ENCODE data around the gene TBX18.

TBX18 gene

DNA sequence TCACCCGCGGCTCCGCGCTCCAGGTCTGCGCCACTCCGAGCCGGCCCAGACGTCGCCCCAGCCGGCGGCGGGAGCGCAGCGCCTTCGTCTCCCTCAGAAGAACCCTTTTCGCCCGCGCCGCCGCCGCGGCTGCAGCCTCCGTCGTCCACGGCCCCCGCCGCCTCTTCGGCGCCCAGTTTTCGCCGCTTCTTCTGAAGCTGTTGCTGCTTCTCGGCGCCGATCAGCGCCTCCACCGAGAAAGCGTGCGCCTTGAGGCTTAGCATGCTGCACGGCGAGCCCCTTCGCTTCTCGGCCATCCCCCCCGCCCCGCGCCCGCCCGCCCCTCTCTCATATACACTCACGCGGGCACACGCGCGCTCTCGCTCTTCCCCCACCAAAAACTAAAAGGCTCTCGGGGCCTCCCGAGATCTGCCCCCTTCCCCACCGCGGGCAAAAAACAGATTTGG, 489 bp downstream of the TBX18 start:
- H3K4me1 ChIP-seq (ENCODE audit: control insufficient read depth in 1 of 2, insufficient read depth in 2 of 2, low read length in 2 of 2): peaks cover 0 to 17% of the 10 kb centered on the region in 2 donors
- H3K27me3 ChIP-seq (ENCODE audit: low read depth, low read length): peaks cover 53% of the 10 kb centered on the region
- no peaks in the 10 kb centered on the region for H3K9me3 ChIP-seq (ENCODE audit: control insufficient read depth in 1 of 2, low read length in 2 of 2)
- H3K4me3 ChIP-seq (ENCODE audit: low read depth in 1 of 2, low read length in 2 of 2): peak overlapping the region; percentile 49 to 54
- H3K36me3 ChIP-seq (ENCODE audit: control insufficient read depth in 1 of 2, insufficient read depth in 2 of 2, low read length in 2 of 2): no peaks in the 10 kb centered on the region
- H3K27ac ChIP-seq (ENCODE audit: low read length): no peak overlapping the region

GRCh38 chr6:84763003-84763885, 1.2 kb downstream of the TBX18 start:
- peaks cover 46% of the 10 kb centered on the region for H3K27me3 ChIP-seq (ENCODE audit: low read depth, low read length)
- peak overlapping the region; percentile 37 to 54 for H3K4me3 ChIP-seq (ENCODE audit: low read depth in 1 of 2, low read length in 2 of 2)

DNA sequence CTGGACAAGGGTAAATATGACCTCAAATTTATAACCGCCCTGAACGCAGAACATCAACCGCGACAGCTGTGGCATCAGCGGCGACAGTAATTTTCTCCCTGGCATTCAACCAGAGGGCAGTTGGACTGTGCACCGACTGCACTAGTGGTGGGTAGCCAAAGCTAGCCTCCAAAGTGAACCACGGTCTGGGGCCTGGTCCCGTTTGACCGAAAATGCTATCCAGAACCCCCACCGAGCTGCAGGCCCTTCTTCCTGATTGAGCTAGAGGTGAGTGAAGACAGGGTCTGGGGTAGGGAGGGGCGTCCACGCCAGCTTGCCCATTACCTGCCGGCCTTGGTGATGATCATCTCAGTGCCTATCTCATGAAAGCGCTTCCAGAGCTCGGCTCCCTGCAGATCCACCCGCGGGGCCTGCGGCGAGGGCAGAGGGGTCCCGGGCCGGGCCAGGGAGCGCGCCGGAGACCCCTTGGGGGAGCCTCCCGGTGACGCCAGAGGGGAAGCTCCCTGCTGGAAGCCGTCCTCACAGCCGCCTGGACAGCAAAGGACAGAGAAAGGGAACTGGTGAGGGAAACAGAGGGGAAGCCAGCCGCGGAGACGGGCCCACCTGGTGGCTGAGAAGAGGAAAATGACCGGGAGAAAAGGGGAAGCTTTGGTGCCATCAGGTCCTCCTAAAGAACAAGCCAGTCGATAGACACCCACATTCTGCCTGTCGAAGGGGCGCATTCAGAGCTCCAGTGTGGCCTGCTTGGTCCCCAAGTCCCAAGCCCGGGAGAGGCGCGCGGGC, 2.0 kb downstream of the TBX18 start:
- Histone ChIP-seq H3K4me1 (ENCODE audit: control insufficient read depth in 1 of 2, insufficient read depth in 2 of 2, low read length in 2 of 2) (peaks cover 0 to 17% of the 10 kb centered on the region in 2 donors), H3K27ac (ENCODE audit: low read length) (no peak overlapping the region), H3K36me3 (ENCODE audit: control insufficient read depth in 1 of 2, insufficient read depth in 2 of 2, low read length in 2 of 2) (no peaks in the 10 kb centered on the region), H3K27me3 (ENCODE audit: low read depth, low read length) (peaks cover 40% of the 10 kb centered on the region), H3K4me3 (ENCODE audit: low read depth in 1 of 2, low read length in 2 of 2) (peak overlapping the region in 1 of 2 donors; percentile 54), H3K9me3 (ENCODE audit: control insufficient read depth in 1 of 2, low read length in 2 of 2) (no peaks in the 10 kb centered on the region)

More at GRCh38 chr6:84763003-84763885, 1.2 kb downstream of the TBX18 start:
- Histone ChIP-seq H3K36me3 (ENCODE audit: control insufficient read depth in 1 of 2, insufficient read depth in 2 of 2, low read length in 2 of 2) (no peaks in the 10 kb centered on the region), H3K4me1 (ENCODE audit: control insufficient read depth in 1 of 2, insufficient read depth in 2 of 2, low read length in 2 of 2) (peaks cover 0 to 17% of the 10 kb centered on the region in 2 donors), H3K27ac (ENCODE audit: low read length) (no peak overlapping the region), H3K9me3 (ENCODE audit: control insufficient read depth in 1 of 2, low read length in 2 of 2) (no peaks in the 10 kb centered on the region)

DNA sequence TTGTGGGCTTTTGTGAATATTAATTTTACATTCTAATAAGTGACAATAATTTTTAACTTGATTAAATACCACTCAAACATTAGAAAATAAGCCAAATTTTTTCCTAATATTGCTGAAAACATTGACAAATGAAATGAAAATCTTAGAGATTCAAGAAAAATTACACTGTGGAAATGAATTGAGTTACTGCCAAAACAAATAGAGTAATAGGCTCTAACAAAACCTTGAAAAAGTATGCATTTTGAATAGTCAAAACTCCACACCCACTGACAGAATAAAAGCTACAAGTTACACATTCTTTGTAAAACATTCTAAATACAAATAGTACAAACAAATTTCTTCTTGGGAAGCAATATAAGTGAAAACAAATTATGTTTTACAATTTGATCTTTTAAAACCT, 5.9 kb downstream of the TBX18 start:
- no peaks in the 10 kb centered on the region for H3K36me3 ChIP-seq (ENCODE audit: control insufficient read depth in 1 of 2, insufficient read depth in 2 of 2, low read length in 2 of 2)
- no peak overlapping the region for H3K4me3 ChIP-seq (ENCODE audit: low read depth in 1 of 2, low read length in 2 of 2)
- H3K4me1 ChIP-seq (ENCODE audit: control insufficient read depth in 1 of 2, insufficient read depth in 2 of 2, low read length in 2 of 2): peaks cover 0 to 2% of the 10 kb centered on the region in 2 donors
- peaks cover 14% of the 10 kb centered on the region for H3K27me3 ChIP-seq (ENCODE audit: low read depth, low read length)
- no peak overlapping the region for H3K27ac ChIP-seq (ENCODE audit: low read length)
- no peaks in the 10 kb centered on the region for H3K9me3 ChIP-seq (ENCODE audit: control insufficient read depth in 1 of 2, low read length in 2 of 2)

GRCh38 chr6:84756877-84757276, 7.5 kb downstream of the TBX18 start:
- no peak overlapping the region for H3K27ac ChIP-seq (ENCODE audit: low read length)

DNA sequence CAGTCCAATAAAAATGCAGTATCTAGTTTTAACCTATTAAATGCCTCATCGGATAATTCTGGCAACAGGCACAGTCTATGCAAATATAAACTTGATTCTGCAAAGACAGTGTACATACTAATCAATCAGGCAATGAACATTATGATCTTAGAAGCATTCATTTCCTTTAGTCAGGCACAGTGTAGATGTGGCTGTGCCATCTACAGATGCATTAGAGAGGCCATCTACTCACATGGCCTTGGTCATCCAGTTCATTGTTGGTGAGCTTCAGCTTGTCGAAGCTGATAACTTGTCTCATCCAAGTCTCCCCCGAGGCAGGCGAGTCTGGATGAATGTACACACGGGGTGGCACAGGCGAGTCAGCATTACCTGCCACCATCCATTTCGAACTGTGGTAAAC, 7.9 kb downstream of the TBX18 start:
- Histone ChIP-seq H3K36me3 (ENCODE audit: control insufficient read depth in 1 of 2, insufficient read depth in 2 of 2, low read length in 2 of 2) (no peaks in the 10 kb centered on the region), H3K9me3 (ENCODE audit: control insufficient read depth in 1 of 2, low read length in 2 of 2) (no peaks in the 10 kb centered on the region), H3K4me3 (ENCODE audit: low read depth in 1 of 2, low read length in 2 of 2) (no peak overlapping the region), H3K27ac (ENCODE audit: low read length) (no peak overlapping the region), H3K27me3 (ENCODE audit: low read depth, low read length) (no peaks in the 10 kb centered on the region), H3K4me1 (ENCODE audit: control insufficient read depth in 1 of 2, insufficient read depth in 2 of 2, low read length in 2 of 2) (no peaks in the 10 kb centered on the region)

More at GRCh38 chr6:84756877-84757276, 7.5 kb downstream of the TBX18 start:
- Histone ChIP-seq H3K4me1 (ENCODE audit: control insufficient read depth in 1 of 2, insufficient read depth in 2 of 2, low read length in 2 of 2) (no peaks in the 10 kb centered on the region), H3K4me3 (ENCODE audit: low read depth in 1 of 2, low read length in 2 of 2) (no peak overlapping the region), H3K27me3 (ENCODE audit: low read depth, low read length) (no peaks in the 10 kb centered on the region), H3K9me3 (ENCODE audit: control insufficient read depth in 1 of 2, low read length in 2 of 2) (no peaks in the 10 kb centered on the region), H3K36me3 (ENCODE audit: control insufficient read depth in 1 of 2, insufficient read depth in 2 of 2, low read length in 2 of 2) (no peaks in the 10 kb centered on the region)

DNA sequence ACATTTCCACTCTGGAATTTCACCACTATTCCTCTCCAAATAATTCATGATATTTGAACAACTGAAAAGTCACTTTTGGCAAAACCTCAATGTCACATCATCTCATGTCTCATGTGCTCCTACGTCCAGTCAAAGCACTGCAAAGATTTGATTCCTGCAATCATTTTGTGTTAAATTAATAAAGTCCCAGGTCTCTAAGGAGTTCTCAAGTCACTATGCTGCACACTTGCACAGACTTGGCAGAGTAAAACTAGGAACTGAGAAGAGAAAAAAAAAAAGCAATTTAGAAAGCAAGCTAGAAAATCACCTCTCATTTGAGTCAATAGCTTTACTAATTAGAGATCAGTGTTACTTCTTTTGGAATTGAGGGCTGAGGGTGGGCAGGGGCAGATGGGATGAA, 11.2 kb downstream of the TBX18 start:
- Histone ChIP-seq H3K4me1 (ENCODE audit: control insufficient read depth in 1 of 2, insufficient read depth in 2 of 2, low read length in 2 of 2) (no peaks in the 10 kb centered on the region), H3K27me3 (ENCODE audit: low read depth, low read length) (no peaks in the 10 kb centered on the region), H3K36me3 (ENCODE audit: control insufficient read depth in 1 of 2, insufficient read depth in 2 of 2, low read length in 2 of 2) (no peaks in the 10 kb centered on the region), H3K4me3 (ENCODE audit: low read depth in 1 of 2, low read length in 2 of 2) (no peak overlapping the region), H3K27ac (ENCODE audit: low read length) (no peak overlapping the region), H3K9me3 (ENCODE audit: control insufficient read depth in 1 of 2, low read length in 2 of 2) (no peaks in the 10 kb centered on the region)

DNA sequence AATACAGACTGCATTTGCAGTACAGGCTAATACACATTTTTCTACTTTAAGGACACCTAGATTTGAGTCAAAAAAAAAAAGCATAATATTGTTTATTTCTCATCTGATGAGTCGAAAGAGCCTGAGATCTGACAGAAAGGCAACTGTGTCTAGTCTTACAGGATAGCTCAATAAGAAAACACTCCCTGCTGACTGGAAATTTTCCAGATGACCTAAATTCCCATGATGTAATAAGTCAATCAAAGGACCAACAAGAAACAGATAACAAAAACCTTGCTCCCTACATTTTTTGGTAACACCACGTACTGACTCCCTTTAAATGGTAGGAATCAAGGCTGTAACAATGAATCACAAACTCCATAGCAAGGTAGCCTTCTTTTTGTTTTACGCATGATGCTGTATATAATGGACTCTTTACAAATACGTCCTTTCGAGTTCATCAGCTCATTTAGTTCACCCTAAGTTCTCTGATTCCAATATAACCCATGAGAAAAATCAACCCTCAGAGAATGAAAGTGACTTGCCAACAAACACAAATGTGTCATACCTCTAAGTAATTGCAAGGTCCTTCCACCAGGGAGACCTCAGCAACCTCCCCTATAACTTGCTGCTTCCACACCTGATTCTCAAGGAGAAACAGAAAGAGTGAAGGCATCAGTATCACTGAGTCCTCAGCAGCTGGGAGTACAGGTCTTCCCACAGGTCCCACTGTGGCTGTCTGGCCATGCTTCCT, 12.1 kb downstream of the TBX18 start:
- no peaks in the 10 kb centered on the region for H3K27me3 ChIP-seq (ENCODE audit: low read depth, low read length)
- H3K27ac ChIP-seq (ENCODE audit: low read length): no peak overlapping the region
- no peaks in the 10 kb centered on the region for H3K36me3 ChIP-seq (ENCODE audit: control insufficient read depth in 1 of 2, insufficient read depth in 2 of 2, low read length in 2 of 2)
- H3K4me3 ChIP-seq (ENCODE audit: low read depth in 1 of 2, low read length in 2 of 2): no peak overlapping the region
- no peaks in the 10 kb centered on the region for H3K9me3 ChIP-seq (ENCODE audit: control insufficient read depth in 1 of 2, low read length in 2 of 2)
- no peaks in the 10 kb centered on the region for H3K4me1 ChIP-seq (ENCODE audit: control insufficient read depth in 1 of 2, insufficient read depth in 2 of 2, low read length in 2 of 2)

- no peak overlapping the region for H3K27ac ChIP-seq (ENCODE audit: low read length)
- no peak overlapping the region for H3K4me3 ChIP-seq (ENCODE audit: low read depth in 1 of 2, low read length in 2 of 2)
- no peaks in the 10 kb centered on the region for H3K36me3 ChIP-seq (ENCODE audit: control insufficient read depth in 1 of 2, insufficient read depth in 2 of 2, low read length in 2 of 2)
- no peaks in the 10 kb centered on the region for H3K9me3 ChIP-seq (ENCODE audit: control insufficient read depth in 1 of 2, low read length in 2 of 2)
- H3K27me3 ChIP-seq (ENCODE audit: low read depth, low read length): no peaks in the 10 kb centered on the region
- H3K4me1 ChIP-seq (ENCODE audit: control insufficient read depth in 1 of 2, insufficient read depth in 2 of 2, low read length in 2 of 2): no peaks in the 10 kb centered on the region
Measured at GRCh38 chr6:84749181-84749580, 15.2 kb downstream of the TBX18 start.

GRCh38 chr6:84748376-84748775, 16.0 kb downstream of the TBX18 start:
- H3K27me3 ChIP-seq (ENCODE audit: low read depth, low read length): no peaks in the 10 kb centered on the region
- no peaks in the 10 kb centered on the region for H3K36me3 ChIP-seq (ENCODE audit: control insufficient read depth in 1 of 2, insufficient read depth in 2 of 2, low read length in 2 of 2)
- H3K4me1 ChIP-seq (ENCODE audit: control insufficient read depth in 1 of 2, insufficient read depth in 2 of 2, low read length in 2 of 2): no peaks in the 10 kb centered on the region
- no peak overlapping the region for H3K4me3 ChIP-seq (ENCODE audit: low read depth in 1 of 2, low read length in 2 of 2)
- H3K9me3 ChIP-seq (ENCODE audit: control insufficient read depth in 1 of 2, low read length in 2 of 2): no peaks in the 10 kb centered on the region
- no peak overlapping the region for H3K27ac ChIP-seq (ENCODE audit: low read length)

DNA sequence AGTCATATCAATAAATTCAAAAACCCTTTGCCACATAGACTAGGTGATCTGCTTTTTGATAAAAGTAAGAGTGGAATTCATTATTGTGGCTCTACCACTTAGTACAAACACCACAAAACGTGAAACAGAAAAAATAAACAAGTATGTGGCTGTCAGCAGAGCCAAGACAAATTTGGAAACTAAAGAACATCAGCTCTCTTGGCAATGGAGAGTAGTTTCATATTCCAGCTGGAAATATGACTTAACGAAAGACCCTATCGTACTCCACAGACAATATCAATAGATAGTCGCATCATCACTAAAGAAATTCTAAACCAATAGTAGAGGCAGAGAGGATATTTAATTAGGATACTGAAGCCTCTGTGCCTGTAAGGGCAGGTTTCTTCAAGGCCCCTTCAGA, 20.8 kb downstream of the TBX18 start:
- H3K27ac ChIP-seq (ENCODE audit: low read length): no peak overlapping the region
- H3K4me3 ChIP-seq (ENCODE audit: low read depth in 1 of 2, low read length in 2 of 2): no peak overlapping the region
- no peaks in the 10 kb centered on the region for H3K36me3 ChIP-seq (ENCODE audit: control insufficient read depth in 1 of 2, insufficient read depth in 2 of 2, low read length in 2 of 2)
- H3K4me1 ChIP-seq (ENCODE audit: control insufficient read depth in 1 of 2, insufficient read depth in 2 of 2, low read length in 2 of 2): no peaks in the 10 kb centered on the region
- no peaks in the 10 kb centered on the region for H3K9me3 ChIP-seq (ENCODE audit: control insufficient read depth in 1 of 2, low read length in 2 of 2)
- no peaks in the 10 kb centered on the region for H3K27me3 ChIP-seq (ENCODE audit: low read depth, low read length)
